OCI-LY3 (cell line): Measurements from ENCODE around the gene PROM1.

Experiments used
- H2AFZ ChIP-seq: fragments of 200-600, 300-600 bp; shearing (Covaris generic); 2 replicates; pipeline ENCODE4 v1.6.0; 2014; ENCODE audit warnings: antibody characterized with exemption, low read depth, low read length
- H3K27ac ChIP-seq: fragments of 200-600, 300-600 bp; sonication (generic); 2 replicates; pipeline ENCODE4 v1.5.1; 2014; ENCODE audit warnings: mild to moderate bottlenecking, low read length, moderate library complexity, mixed read lengths
- H3K27me3 ChIP-seq: fragments of 200-600, 300-600 bp; sonication (generic); 2 replicates; pipeline ENCODE4 v1.6.1; 2014; ENCODE audit warnings: low read depth, low read length, mixed read lengths
- H3K36me3 ChIP-seq: fragments of 200-600, 300-600 bp; sonication (generic); replicated peaks from 2 replicates; pipeline ENCODE3; 2014; ENCODE audit warnings: low read depth, low read length, mixed read lengths
- H3K4me1 ChIP-seq: fragments of 300-600, 200-600 bp; sonication (generic); 2 replicates; pipeline ENCODE4 v1.6.1; 2014; ENCODE audit warnings: low read length, mixed read lengths
- H3K4me2 ChIP-seq: fragments of 200-600, 300-600 bp; sonication (generic); 2 replicates; pipeline ENCODE4 v1.6.1; 2014; ENCODE audit warnings: low read length, mixed read lengths
- H3K4me3 ChIP-seq: fragments of 300-600, 200-600 bp; sonication (generic); 2 replicates; pipeline ENCODE4 v1.5.1; 2014; ENCODE audit warnings: antibody characterized with exemption, mild to moderate bottlenecking, low read length, moderate library complexity
- H3K79me2 ChIP-seq: fragments of 300-600, 200-600 bp; shearing (Covaris generic); 2 replicates; pipeline ENCODE4 v1.6.1; 2014; ENCODE audit warnings: mild to moderate bottlenecking, low read length, mixed read lengths
- H3K9ac ChIP-seq: fragments of 300-600, 200-600 bp; shearing (Covaris generic); 2 replicates; pipeline ENCODE4 v1.6.0; 2014; ENCODE audit warnings: mild to moderate bottlenecking, low read length, moderate library complexity
- H3K9me3 ChIP-seq: fragments of 200-600, 300-600 bp; shearing (Covaris generic); 2 replicates; pipeline ENCODE4 v1.6.1; 2014; ENCODE audit warnings: low read length, mixed read lengths; ENCODE audit not compliant: insufficient read depth
- H4K20me1 ChIP-seq: fragments of 200-600, 300-600 bp; sonication (generic); 2 replicates; pipeline ENCODE4 v1.6.1; 2016; ENCODE audit warnings: low read length, mixed read lengths; ENCODE audit not compliant: insufficient read depth
- CTCF ChIP-seq: fragments of 200-600, 300-600 bp; sonication (generic); IDR thresholded peaks from 2 replicates; pipeline ENCODE4 v1.5.1; 2014; ENCODE audit warnings: antibody characterized with exemption, low read length, low read depth
- EZH2phosphoT487 ChIP-seq: fragments of 200-600 bp; shearing (Covaris generic); IDR thresholded peaks from 2 replicates; pipeline ENCODE4 v1.6.1; 2018; ENCODE audit warnings: antibody characterized with exemption, mixed run types, low read depth

PROM1 gene

GRCh38 chr4:16122784-16123183 is 39.0 kb upstream of the PROM1 start:
- no peak overlapping the region for H2AFZ ChIP-seq
- H4K20me1 ChIP-seq = no peaks in the 10 kb centered on the region
- H3K4me2 ChIP-seq = no peak overlapping the region
- no peaks in the 10 kb centered on the region for H3K4me1 ChIP-seq
- no peaks in the 10 kb centered on the region for H3K79me2 ChIP-seq
- no peak overlapping the region for H3K9ac ChIP-seq
- no peak overlapping the region for H3K27ac ChIP-seq
- H3K36me3 ChIP-seq = no peaks in the 10 kb centered on the region
- no peaks in the 10 kb centered on the region for H3K27me3 ChIP-seq
- H3K4me3 ChIP-seq = no peak overlapping the region
- H3K9me3 ChIP-seq = no peaks in the 10 kb centered on the region
- TF ChIP-seq CTCF = no peak
- no peak for TF ChIP-seq EZH2phosphoT487

GRCh38 chr4:16122308-16122711 is 38.5 kb upstream of the PROM1 start:
- no peak overlapping the region for H3K27ac ChIP-seq
- H3K27me3 ChIP-seq = no peaks in the 10 kb centered on the region
- no peak overlapping the region for H3K4me3 ChIP-seq
- TF ChIP-seq EZH2phosphoT487 (no peak), CTCF (no peak)
- no peaks in the 10 kb centered on the region for H3K9me3 ChIP-seq
- H2AFZ ChIP-seq = no peak overlapping the region
- H4K20me1 ChIP-seq = no peaks in the 10 kb centered on the region
- no peak overlapping the region for H3K4me2 ChIP-seq
- no peaks in the 10 kb centered on the region for H3K36me3 ChIP-seq
- H3K9ac ChIP-seq = no peak overlapping the region
- no peaks in the 10 kb centered on the region for H3K4me1 ChIP-seq
- H3K79me2 ChIP-seq = no peaks in the 10 kb centered on the region

- no peaks in the 10 kb centered on the region for H3K36me3 ChIP-seq
- no peaks in the 10 kb centered on the region for H3K9me3 ChIP-seq
- H2AFZ ChIP-seq = peak overlapping the region; percentile 60; the same call in 1 of the 2 replicates
- no peak overlapping the region for H3K27ac ChIP-seq
- no peaks in the 10 kb centered on the region for H3K27me3 ChIP-seq
- H4K20me1 ChIP-seq = no peaks in the 10 kb centered on the region
- H3K9ac ChIP-seq = no peak overlapping the region
- no peaks in the 10 kb centered on the region for H3K4me1 ChIP-seq
- H3K4me3 ChIP-seq = no peak overlapping the region
- no peak for TF ChIP-seq EZH2phosphoT487
- no peak for TF ChIP-seq CTCF
- H3K4me2 ChIP-seq = no peak overlapping the region
- no peaks in the 10 kb centered on the region for H3K79me2 ChIP-seq
Observed at GRCh38 chr4:16120720-16121119, 36.9 kb upstream of the PROM1 start.

- Histone ChIP-seq H3K4me2 (no peak overlapping the region), H3K9ac (no peak overlapping the region), H2AFZ (no peak overlapping the region), H3K36me3 (no peaks in the 10 kb centered on the region), H3K4me1 (no peaks in the 10 kb centered on the region), H3K9me3 (no peaks in the 10 kb centered on the region), H3K4me3 (no peak overlapping the region), H3K27me3 (no peaks in the 10 kb centered on the region), H3K79me2 (no peaks in the 10 kb centered on the region), H3K27ac (no peak overlapping the region), H4K20me1 (no peaks in the 10 kb centered on the region)
- TF ChIP-seq CTCF (no peak), EZH2phosphoT487 (no peak)
Observed at GRCh38 chr4:16119981-16120380, 36.2 kb upstream of the PROM1 start.
